K562 (cell line): Measurements from ENCODE around the gene BRAP. TPM values are rescaled to one million over a fixed set of nuclear protein-coding genes. Genes with fewer than 3 reads are reported as not detected.

Experiments used
- BCLAF1 ChIP-seq, 2 experiments: fragments of 450-650 bp in 1 of 2; IDR thresholded peaks; 2 replicates each; pipeline ENCODE4 v1.6.1; 2011 to 2017; ENCODE audit warnings: low read depth in 2 of 2, antibody characterized with exemption in 1 of 2, borderline replicate concordance in 1 of 2, low read length in 1 of 2, mild to moderate bottlenecking in 1 of 2, mixed read lengths in 1 of 2; ENCODE audit not compliant: control insufficient read depth in 1 of 2
- CBFA2T3 ChIP-seq: fragments of 450-650 bp; IDR thresholded peaks from 2 replicates; pipeline ENCODE4 v1.6.1; 2017
- CBX5 ChIP-seq: IDR thresholded peaks from 2 replicates; pipeline ENCODE4 v1.6.1; 2014; ENCODE audit warnings: low read depth, borderline replicate concordance
- CHD1 ChIP-seq: fragments of 200-600 bp; sonication (generic); IDR thresholded peaks from one replicate; pipeline ENCODE4 v1.6.1; 2012; ENCODE audit warnings: mild to moderate bottlenecking, moderate library complexity, low read length, inconsistent platforms
- DEAF1 ChIP-seq: fragments of 450-650 bp; formaldehyde crosslinking; IDR thresholded peaks from 2 replicates; pipeline ENCODE4 v1.4.0; 2020; ENCODE audit warnings: mild to moderate bottlenecking, moderate library complexity
- ELK1 ChIP-seq: sonication (generic); formaldehyde crosslinking; IDR thresholded peaks from 2 replicates; pipeline ENCODE4 v1.8.1; 2022; ENCODE audit warnings: missing genetic modification reagents
- FUS ChIP-seq: fragments of 200-400 bp; formaldehyde crosslinking; optimal IDR thresholded peaks from 2 replicates; pipeline ENCODE3; 2017; ENCODE audit warnings: low read depth, low read length
- GABPA ChIP-seq: fragments of 200-800 bp; sonication (Bioruptor generic); conservative IDR thresholded peaks from 2 replicates; pipeline ENCODE4 v1.6.1; 2016; ENCODE audit warnings: low read depth, missing genetic modification characterization, missing compliant biosample characterization
- ID3 ChIP-seq, 2 experiments: fragments of 250-450 bp in 1 of 2; fragments of 450-650 bp in 1 of 2; sonication (Bioruptor Pico) in 1 of 2; IDR thresholded peaks; 2 replicates each; pipeline versions ENCODE4 v1.6.1 to v1.8.0; 2016 to 2021; ENCODE audit warnings: mild to moderate bottlenecking in 2 of 2, moderate library complexity in 2 of 2, missing compliant biosample characterization in 1 of 2, missing genetic modification characterization in 1 of 2
- L3MBTL2 ChIP-seq: fragments of 450-650 bp; IDR thresholded peaks from 2 replicates; pipeline ENCODE4 v1.6.1; 2016; ENCODE audit warnings: mild to moderate bottlenecking, moderate library complexity
- NFE2 ChIP-seq: IDR thresholded peaks from 2 replicates; pipeline ENCODE4 v1.6.1; 2014; ENCODE audit warnings: antibody characterized with exemption, low read depth
- PML ChIP-seq: IDR thresholded peaks from 2 replicates; pipeline ENCODE4 v1.6.1; 2012; ENCODE audit warnings: low read length, inconsistent platforms
- SFPQ ChIP-seq: fragments of 200-400 bp; formaldehyde crosslinking; IDR thresholded peaks from 2 replicates; pipeline ENCODE4 v1.6.1; 2017; ENCODE audit warnings: mild to moderate bottlenecking, low read depth, low read length, moderate library complexity
- TAF7 ChIP-seq: fragments of 450-650 bp; IDR thresholded peaks from 2 replicates; pipeline ENCODE4 v1.6.1; 2016; ENCODE audit warnings: missing genetic modification characterization, missing compliant biosample characterization
- XRCC5 ChIP-seq: fragments of 200-400 bp; formaldehyde crosslinking; IDR thresholded peaks from 2 replicates; pipeline ENCODE4 v1.6.1; 2017; ENCODE audit warnings: low read depth, mild to moderate bottlenecking, low read length
- ZBTB34 ChIP-seq: fragments of 250-450 bp; sonication (Bioruptor Pico); IDR thresholded peaks from 2 replicates; pipeline ENCODE4 v1.8.0; 2021; ENCODE audit warnings: mild to moderate bottlenecking, moderate library complexity
- ZNF197 ChIP-seq: fragments of 200-800 bp; sonication (Bioruptor generic); IDR thresholded peaks from 2 replicates; pipeline ENCODE4 v1.6.1; 2016; ENCODE audit warnings: low read depth, missing genetic modification characterization, missing compliant biosample characterization
- ZNF23 ChIP-seq: fragments of 250-450 bp; sonication (Bioruptor Pico); IDR thresholded peaks from 2 replicates; pipeline ENCODE4 v1.4.0; 2020; ENCODE audit warnings: mild to moderate bottlenecking
- ZZZ3 ChIP-seq: fragments of 450-650 bp; IDR thresholded peaks from 2 replicates; pipeline ENCODE4 v1.6.1; 2016; ENCODE audit warnings: antibody characterized with exemption, mild to moderate bottlenecking, moderate library complexity
- polyA plus RNA-seq, 8 experiments: library from polyadenylated mRNA; depleted of rRNA in 4 of 8; stranded (reverse) in 5 of 8; unstranded in 3 of 8; fragments of >200 nt; fragmentation: Nextera tagmentation in 2 of 8; fragmentation: Illumina TruSeq in 1 of 8; extraction: Ambion mirVana in 2 of 8; extraction: Trizol in 1 of 8; gene quantifications; 2 replicates each; pipeline versions ENCODE4 v1.2.1 to v1.2.3, GENCODE V29; 2011 to 2014; ENCODE audit warnings: inconsistent platforms in 1 of 8, missing spikeins in 1 of 8
- total RNA-seq, 7 experiments: library from RNA; depleted of rRNA in 6 of 7; stranded (reverse); fragments of >200 nt in 6 of 7; fragmentation: Illumina TruSeq in 2 of 7; extraction: Trizol in 2 of 7; gene quantifications; 2 replicates each; pipeline versions ENCODE4 v1.2.1 to v1.2.3, GENCODE V29; 2011 to 2021; ENCODE audit warnings: low replicate concordance in 1 of 7

The BRAP gene
- total and polyA plus RNA-seq, 9 of the 15 experiments (the other 6 are each of a cell fraction or from before 2014, with no cell fraction given) = 2.2 to 32.6 (median 27.5) TPM

- TF ChIP-seq ELK1 (no peak), ZZZ3 (no peak), ID3 (CRISPR knock-in tag; IDR thresholded peaks at IDR 0.05) (no peak), ID3 (tag; IDR thresholded peaks at IDR 0.05) (0 out of 2 replicates have a peak, but pooled peaks have one; percentile 43), DEAF1 (CRISPR knock-in tag) (no peak), GABPA (peak; percentile 76), ZNF23 (no peak), PML (peak; percentile 26; the same call in 1 of the 2 replicates), TAF7 (tag) (no peak), XRCC5 (no peak), BCLAF1 (IDR thresholded peaks at IDR 0.05; ENCODE audit: borderline replicate concordance in 1 of 2, control insufficient read depth in 1 of 2, low read depth in 2 of 2, low read length in 1 of 2) (no peak), SFPQ (no peak), NFE2 (no peak), ZBTB34 (CRISPR knock-in tag) (no peak), CHD1 (no peak), CBX5 (no peak), FUS (no peak), CBFA2T3 (peak; percentile 84), L3MBTL2 (no peak), ZNF197 (CRISPR knock-in tag) (no peak)
Observed at GRCh38 chr12:111705672-111706071, 19.9 kb upstream of the BRAP start (continued).
